ENCODE results near the gene NDUFA13.

GRCh38 chr19:19525611-19526380 lies 9.8 kb downstream of the NDUFA13 start:
- TF ChIP-seq, protein P1, sequence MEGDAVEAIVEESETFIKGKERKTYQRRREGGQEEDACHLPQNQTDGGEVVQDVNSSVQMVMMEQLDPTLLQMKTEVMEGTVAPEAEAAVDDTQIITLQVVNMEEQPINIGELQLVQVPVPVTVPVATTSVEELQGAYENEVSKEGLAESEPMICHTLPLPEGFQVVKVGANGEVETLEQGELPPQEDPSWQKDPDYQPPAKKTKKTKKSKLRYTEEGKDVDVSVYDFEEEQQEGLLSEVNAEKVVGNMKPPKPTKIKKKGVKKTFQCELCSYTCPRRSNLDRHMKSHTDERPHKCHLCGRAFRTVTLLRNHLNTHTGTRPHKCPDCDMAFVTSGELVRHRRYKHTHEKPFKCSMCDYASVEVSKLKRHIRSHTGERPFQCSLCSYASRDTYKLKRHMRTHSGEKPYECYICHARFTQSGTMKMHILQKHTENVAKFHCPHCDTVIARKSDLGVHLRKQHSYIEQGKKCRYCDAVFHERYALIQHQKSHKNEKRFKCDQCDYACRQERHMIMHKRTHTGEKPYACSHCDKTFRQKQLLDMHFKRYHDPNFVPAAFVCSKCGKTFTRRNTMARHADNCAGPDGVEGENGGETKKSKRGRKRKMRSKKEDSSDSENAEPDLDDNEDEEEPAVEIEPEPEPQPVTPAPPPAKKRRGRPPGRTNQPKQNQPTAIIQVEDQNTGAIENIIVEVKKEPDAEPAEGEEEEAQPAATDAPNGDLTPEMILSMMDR (IDR thresholded peaks at IDR 0.05; ENCODE audit: poor library complexity) = no peak
- TF ChIP-seq EZH2phosphoT487 (IDR thresholded peaks at IDR 0.05; ENCODE audit: low read depth, severe bottlenecking, unreplicated experiment) = no peak

Data from hepatocyte (in vitro differentiated cells).